Stomach smooth muscle (tissue), 2 donors: ENCODE results near the gene ANKRD40CL.

Experiments used
- H3K27ac ChIP-seq: one replicate; pipeline ENCODE4 v1.7.0; 2013; ENCODE audit warnings: mild to moderate bottlenecking, low read length, inconsistent platforms
- H3K27me3 ChIP-seq, 2 donors: one replicate each; pipeline ENCODE4 v1.7.0; 2013; ENCODE audit warnings: low read length in 2 of 2; ENCODE audit not compliant: insufficient read depth in 2 of 2, control insufficient read depth in 1 of 2
- H3K36me3 ChIP-seq, 2 donors: one replicate each; pipeline ENCODE4 v1.7.0; 2013; ENCODE audit warnings: low read length in 2 of 2; ENCODE audit not compliant: control insufficient read depth in 2 of 2, insufficient read depth in 2 of 2
- H3K4me1 ChIP-seq: one replicate; pipeline ENCODE4 v1.7.0; 2013; ENCODE audit warnings: low read length; ENCODE audit not compliant: control insufficient read depth, insufficient read depth
- H3K4me3 ChIP-seq, 2 donors: one replicate each; pipeline ENCODE4 v1.7.0; 2013; ENCODE audit warnings: low read length in 2 of 2
- H3K9ac ChIP-seq, 2 donors: one replicate each; pipeline ENCODE4 v1.7.0; 2013; ENCODE audit warnings: low read length in 2 of 2, mild to moderate bottlenecking in 1 of 2
- H3K9me3 ChIP-seq, 2 donors: one replicate each; pipeline ENCODE4 v1.7.0; 2013; ENCODE audit warnings: low read length in 2 of 2; ENCODE audit not compliant: control insufficient read depth in 2 of 2
- donor health status: healthy.
- donor health status: Pancreatic carcinoma.

The ANKRD40CL gene

DNA sequence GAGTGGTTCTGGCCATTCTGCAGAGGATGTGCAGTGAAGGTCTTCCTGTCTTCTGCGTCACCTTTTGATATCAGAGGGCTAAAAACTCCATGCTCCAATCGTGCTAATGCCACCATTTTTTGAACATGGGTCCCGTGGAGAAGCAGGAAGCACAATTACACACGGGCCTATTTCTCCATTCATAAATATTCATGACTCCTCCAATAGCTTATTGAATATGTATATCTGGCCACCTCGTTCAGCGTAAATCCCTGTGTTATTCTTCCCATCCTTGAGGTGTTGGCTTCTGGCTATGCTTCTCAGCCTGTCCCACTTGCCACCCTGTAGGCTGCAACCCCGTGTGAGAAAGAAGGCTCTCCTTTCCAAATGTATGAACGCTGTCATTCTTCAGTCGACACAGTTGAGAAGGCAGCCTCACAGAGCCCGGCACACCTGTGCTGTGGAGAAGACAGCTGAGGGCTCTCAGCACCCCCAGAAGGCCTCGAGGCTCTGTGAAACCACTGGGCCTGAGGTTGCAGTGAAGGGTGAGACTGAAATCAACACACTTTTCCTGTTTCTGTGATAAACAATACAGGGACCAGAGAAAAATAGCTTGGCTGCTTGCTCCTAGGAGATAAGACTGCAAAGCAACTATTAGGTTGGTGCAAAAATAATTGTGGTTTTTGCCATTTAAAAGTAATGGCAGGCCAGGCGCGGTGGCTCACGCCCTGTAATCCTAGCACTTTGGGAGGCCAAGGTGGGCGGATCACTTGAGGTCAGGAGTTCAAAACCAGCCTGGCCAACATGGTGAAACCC lies 4.9 kb upstream of the ANKRD40CL start:
- Histone ChIP-seq H3K27ac (no peak overlapping the region), H3K4me3 (no peak overlapping the region), H3K27me3 (no peaks in the 10 kb centered on the region), H3K9me3 (no peaks in the 10 kb centered on the region), H3K36me3 (no peaks in the 10 kb centered on the region), H3K4me1 (no peaks in the 10 kb centered on the region), H3K9ac (no peak overlapping the region)

DNA sequence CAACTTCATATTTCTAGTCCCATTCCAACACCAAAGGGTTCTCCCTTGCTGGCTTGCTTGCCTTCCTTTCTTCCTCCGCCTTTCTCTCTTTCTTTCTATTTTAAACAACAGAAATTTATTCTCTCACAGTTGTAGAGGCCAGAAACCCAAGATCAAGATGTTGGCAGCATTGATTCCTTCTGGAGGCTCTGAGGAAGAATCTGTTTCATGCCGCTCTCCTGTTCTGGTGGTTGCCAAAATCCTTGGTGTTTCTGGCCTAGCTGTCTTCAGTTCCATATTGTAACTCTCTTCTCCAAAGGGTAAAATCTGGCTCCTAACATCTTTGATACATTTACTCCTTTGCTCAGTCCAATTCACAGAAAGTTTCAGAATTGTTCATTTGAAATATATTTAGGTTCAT lies 3.0 kb upstream of the ANKRD40CL start:
- no peaks in the 10 kb centered on the region for H3K9me3 ChIP-seq
- H3K36me3 ChIP-seq = no peaks in the 10 kb centered on the region
- no peak overlapping the region for H3K4me3 ChIP-seq
- no peaks in the 10 kb centered on the region for H3K27me3 ChIP-seq
- no peak overlapping the region for H3K27ac ChIP-seq
- no peak overlapping the region for H3K9ac ChIP-seq
- peaks cover 5% of the 10 kb centered on the region for H3K4me1 ChIP-seq

DNA sequence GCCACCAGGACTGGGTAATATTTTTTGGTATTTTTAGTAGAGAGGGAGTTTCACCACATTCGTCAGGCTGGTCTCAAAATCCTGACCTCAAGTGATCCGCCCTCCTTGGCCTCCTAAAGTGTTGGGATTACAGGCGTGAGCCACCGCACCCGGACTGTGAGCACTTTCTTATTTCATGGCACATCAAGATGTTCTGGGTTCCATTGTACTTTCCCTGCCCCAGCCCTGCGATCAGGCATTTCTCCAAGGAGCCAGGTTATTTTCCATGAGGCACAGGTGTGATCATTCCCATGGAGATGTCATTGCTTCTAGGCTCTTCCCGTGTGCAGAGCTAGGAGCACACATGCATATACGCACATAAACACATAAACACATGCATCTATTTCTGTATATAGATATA lies 2.6 kb upstream of the ANKRD40CL start:
- H3K4me1 ChIP-seq = peaks cover 7% of the 10 kb centered on the region
- no peak overlapping the region for H3K27ac ChIP-seq
- no peaks in the 10 kb centered on the region for H3K9me3 ChIP-seq
- H3K9ac ChIP-seq = no peak overlapping the region
- H3K4me3 ChIP-seq = no peak overlapping the region
- no peaks in the 10 kb centered on the region for H3K27me3 ChIP-seq
- no peaks in the 10 kb centered on the region for H3K36me3 ChIP-seq

DNA sequence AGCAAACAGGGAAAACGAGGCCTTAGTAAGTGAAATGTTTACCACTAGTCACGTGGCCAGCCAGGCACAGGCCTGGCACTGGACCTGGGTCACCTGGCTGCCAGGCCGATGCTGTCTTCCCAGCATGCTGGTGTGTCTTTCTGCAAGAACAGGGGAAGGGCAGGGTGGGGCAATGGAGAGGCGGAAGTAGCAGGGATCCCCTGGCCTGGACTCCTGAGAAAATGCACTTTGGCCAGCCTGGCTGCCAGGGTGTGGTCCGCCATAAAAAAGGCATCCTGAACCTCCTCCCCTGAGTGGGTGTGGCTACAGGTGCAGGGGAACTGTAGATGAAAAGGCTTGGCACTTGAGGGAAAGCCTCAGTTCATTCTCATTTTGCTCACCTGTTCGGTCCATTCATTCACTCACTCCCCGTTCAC lies 1.0 kb upstream of the ANKRD40CL start:
- no peak overlapping the region for H3K27ac ChIP-seq
- no peaks in the 10 kb centered on the region for H3K36me3 ChIP-seq
- peaks cover 22% of the 10 kb centered on the region for H3K4me1 ChIP-seq
- no peaks in the 10 kb centered on the region for H3K27me3 ChIP-seq
- no peak overlapping the region for H3K4me3 ChIP-seq
- H3K9ac ChIP-seq = no peak overlapping the region
- H3K9me3 ChIP-seq = no peaks in the 10 kb centered on the region

DNA sequence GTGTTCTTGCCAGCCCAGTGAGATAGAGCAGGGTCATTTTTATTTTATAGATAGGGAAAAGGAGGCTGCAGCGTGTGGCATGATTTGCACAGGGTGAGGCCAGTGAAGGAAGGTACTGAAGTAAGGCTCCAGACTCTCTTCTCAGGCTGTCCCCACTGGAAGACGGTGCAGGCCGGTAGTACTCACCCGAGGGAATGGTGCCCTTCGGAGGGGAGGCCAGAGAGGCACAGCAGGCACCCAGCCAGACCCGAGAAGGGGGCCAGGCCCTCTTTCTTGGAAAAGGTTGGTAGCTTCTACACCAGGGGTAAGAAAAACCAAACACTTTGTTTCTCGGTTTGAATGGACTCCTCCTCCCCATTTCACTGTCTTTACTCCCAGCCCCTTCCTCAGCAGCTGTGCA lies 288 bp downstream of the ANKRD40CL start:
- no peak overlapping the region for H3K27ac ChIP-seq
- no peak overlapping the region for H3K4me3 ChIP-seq
- H3K4me1 ChIP-seq = peaks cover 27% of the 10 kb centered on the region
- H3K9me3 ChIP-seq = no peaks in the 10 kb centered on the region
- no peaks in the 10 kb centered on the region for H3K27me3 ChIP-seq
- H3K36me3 ChIP-seq = no peaks in the 10 kb centered on the region
- no peak overlapping the region for H3K9ac ChIP-seq

DNA sequence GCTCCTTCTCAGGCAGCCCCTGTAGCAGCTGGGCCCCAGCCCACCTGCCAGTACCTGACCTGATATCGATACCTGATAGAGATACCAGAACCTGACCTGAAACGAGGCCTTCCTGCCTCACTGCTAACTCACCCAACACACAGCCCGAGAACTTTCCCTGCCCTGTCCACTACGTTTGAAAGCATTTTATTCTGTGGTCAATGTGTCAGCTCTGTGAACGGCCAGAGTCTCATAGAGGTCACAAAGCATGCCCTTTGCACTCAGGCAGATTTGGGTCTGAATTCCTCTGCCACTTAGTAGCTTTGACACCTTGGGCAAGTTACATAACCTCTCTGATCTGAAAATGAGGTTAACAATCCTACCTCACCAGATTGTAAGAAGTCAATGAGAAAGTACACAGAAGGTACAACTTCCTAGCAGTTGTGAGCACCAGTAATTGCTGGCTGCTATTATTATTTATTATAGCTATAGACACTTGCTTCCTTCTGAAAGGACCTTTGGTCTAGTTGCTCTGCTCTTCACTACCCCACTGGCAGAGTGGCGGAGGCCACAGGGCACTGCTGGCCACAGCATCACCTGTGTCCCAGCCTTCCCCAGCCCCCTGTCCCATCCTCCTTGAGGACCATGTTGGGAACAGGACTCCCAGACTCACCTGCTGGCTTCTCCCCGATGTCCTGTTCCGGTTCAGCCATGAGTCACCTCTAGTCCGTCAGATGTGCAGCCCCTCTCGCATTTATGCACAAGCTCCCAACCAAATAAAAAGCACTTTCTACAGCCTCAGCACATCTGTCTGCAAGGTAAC lies 895 bp downstream of the ANKRD40CL start:
- Histone ChIP-seq H3K27ac (no peak overlapping the region), H3K9ac (no peak overlapping the region), H3K4me1 (peaks cover 27% of the 10 kb centered on the region), H3K27me3 (no peaks in the 10 kb centered on the region), H3K4me3 (no peak overlapping the region), H3K36me3 (no peaks in the 10 kb centered on the region), H3K9me3 (no peaks in the 10 kb centered on the region)

DNA sequence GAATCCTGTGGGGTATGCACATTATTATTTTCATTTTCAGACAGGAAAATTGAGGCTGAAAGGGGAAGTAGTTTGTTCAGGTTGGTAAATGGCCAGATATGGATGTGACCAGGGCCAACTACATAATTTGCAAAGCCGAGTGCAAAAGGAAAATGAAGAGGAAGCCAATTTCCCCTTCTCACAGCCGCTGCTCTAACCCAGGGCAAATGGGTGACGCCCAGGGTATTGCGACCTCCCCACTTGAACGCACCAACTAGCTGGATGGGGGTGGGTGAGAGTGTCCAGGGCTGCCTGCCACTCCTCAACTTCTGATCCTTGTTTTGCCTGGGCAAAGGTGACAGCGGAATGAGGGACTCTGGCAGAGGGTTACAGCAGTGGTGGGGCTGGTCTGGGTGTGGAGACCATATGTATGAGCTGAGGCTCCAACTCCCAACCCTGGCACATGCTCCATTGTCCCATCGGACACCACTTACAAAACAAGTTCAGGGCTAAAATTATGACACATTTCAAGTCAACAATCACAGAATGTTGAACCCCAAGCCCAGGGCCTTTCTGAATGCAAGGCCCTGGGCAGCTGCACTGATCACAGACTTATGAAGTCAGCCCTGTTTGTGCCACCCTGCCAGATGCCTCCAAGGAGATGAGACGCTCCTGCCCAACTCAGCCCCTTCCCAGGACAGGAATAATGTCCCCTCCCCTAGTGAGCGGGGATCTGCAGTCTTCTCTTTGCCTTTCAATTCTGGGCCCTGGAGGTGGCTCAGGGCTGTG lies 1.7 kb downstream of the ANKRD40CL start:
- Histone ChIP-seq H3K36me3 (no peaks in the 10 kb centered on the region), H3K9ac (peak overlapping the region in 1 of 2 donors; percentile 13), H3K27me3 (no peaks in the 10 kb centered on the region), H3K27ac (no peak overlapping the region), H3K4me1 (peaks cover 27% of the 10 kb centered on the region), H3K9me3 (no peaks in the 10 kb centered on the region), H3K4me3 (no peak overlapping the region)

DNA sequence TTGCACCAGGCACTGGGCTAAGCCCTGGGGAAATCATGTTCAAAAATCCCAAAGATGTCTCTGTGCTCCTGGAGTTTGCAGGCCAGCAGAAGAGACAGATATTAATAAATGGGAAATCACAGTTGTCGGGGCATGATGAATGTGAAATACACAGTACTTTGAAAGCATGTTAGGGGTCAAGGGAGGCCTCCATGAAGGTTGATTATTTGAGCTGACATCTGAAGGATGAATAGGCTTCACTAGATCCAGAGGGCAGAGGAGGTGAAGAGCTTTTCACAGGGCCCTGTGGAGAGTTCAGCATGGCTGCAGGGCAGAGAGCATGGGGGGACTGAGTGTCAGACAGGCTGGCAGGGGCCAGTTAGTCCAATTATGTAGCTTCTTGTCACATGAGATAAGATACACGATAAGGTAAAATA lies 2.6 kb downstream of the ANKRD40CL start:
- Histone ChIP-seq H3K36me3 (no peaks in the 10 kb centered on the region), H3K4me3 (no peak overlapping the region), H3K27me3 (no peaks in the 10 kb centered on the region), H3K27ac (no peak overlapping the region), H3K9ac (no peak overlapping the region), H3K9me3 (no peaks in the 10 kb centered on the region), H3K4me1 (peaks cover 27% of the 10 kb centered on the region)

DNA sequence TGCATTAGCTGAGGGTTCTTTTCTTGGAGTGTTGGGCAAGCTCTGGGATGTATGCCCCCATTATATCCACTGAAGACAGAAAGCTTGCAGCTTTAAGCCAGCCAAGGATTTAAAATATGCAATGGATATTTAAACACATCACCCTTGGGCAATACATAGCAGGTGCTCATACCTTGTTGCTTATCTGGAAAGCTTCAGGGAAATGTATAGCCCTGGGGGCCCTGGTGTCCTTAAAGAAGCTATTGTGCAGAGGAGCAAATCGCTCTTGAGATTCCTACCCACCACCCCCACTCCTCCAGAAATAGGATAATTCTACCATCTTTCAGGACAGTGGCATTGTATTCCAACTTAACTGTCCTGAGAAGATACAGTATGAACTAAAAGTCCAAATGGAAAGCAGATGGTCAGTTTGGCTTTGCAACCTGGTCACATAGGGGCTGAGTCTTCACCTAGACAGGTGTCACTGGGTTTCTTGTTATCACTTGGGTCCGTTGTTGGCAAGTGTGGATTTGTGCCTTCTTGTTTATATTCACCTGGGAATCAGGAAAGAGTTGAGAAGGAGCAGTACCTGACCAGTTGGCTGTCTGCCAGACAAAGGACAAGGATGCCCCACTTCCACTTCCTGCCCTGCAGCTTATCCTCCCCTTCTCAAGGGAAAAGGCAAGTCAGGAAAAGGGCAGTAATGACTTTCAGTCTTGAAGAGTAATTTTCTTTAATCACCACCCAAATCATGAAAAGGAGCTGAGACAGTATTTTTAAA lies 3.4 kb downstream of the ANKRD40CL start:
- Histone ChIP-seq H3K9ac (peak overlapping the region in 1 of 2 donors; percentile 47), H3K27ac (peak overlapping the region; percentile 18), H3K4me3 (peak overlapping the region; percentile 67 to 74), H3K9me3 (no peaks in the 10 kb centered on the region), H3K4me1 (peaks cover 27% of the 10 kb centered on the region), H3K36me3 (no peaks in the 10 kb centered on the region), H3K27me3 (no peaks in the 10 kb centered on the region)

DNA sequence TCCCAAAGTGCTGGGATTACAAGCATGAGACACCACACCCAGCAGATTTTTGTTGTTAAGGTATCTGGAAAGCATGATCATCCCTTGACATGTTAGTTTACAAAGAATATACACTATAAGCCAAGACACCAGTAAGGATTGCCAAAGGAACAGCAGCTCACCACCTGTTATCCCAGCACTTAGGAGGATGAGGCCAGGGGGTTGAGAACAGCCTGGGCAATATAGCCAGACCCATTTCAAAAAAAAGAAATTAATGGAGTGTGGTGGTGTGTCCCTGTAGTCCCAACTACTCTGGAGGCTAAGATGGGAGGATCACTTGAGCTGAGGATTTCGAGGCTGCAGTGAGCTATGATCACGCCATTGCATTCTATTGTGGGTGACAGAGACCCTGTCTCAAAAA lies 5.1 kb downstream of the ANKRD40CL start:
- Histone ChIP-seq H3K36me3 (no peaks in the 10 kb centered on the region), H3K27me3 (no peaks in the 10 kb centered on the region), H3K4me3 (no peak overlapping the region), H3K4me1 (peaks cover 28% of the 10 kb centered on the region), H3K9ac (no peak overlapping the region), H3K27ac (no peak overlapping the region), H3K9me3 (no peaks in the 10 kb centered on the region)
